Fibroblast of lung (primary cell): ENCODE data around the gene DOCK8.

Experiments used
- CTCF ChIP-seq, 2 donors: IDR thresholded peaks in 1 of 2; conservative IDR thresholded peaks in 1 of 2; 1 replicate in 1 of 2; 2 replicates in 1 of 2; pipeline ENCODE4 v1.5.1; 2011 to 2012; ENCODE audit warnings: low read length in 2 of 2, control low read depth in 1 of 2, inconsistent platforms in 1 of 2, low read depth in 1 of 2, mild to moderate bottlenecking in 1 of 2
- EZH2 ChIP-seq: IDR thresholded peaks from 2 replicates; pipeline ENCODE4 v1.5.1; 2012; ENCODE audit warnings: low read length, control low read depth, mild to moderate bottlenecking; ENCODE audit errors: missing control alignments

GRCh38 chr9:385818-386398, 171.2 kb downstream of the DOCK8 start:
- TF ChIP-seq CTCF (conservative IDR thresholded peaks at IDR 0.05 in 1 of 2, IDR thresholded peaks at IDR 0.05 in 1 of 2; ENCODE audit: low read depth in 1 of 2, low read length in 2 of 2) (peak; percentile 78 to 83), EZH2 (no peak)
